Fibroblast of the aortic adventitia (primary cell): ENCODE measurements around the gene CEBPG. TPM values are rescaled to one million over a fixed set of nuclear protein-coding genes. Genes with fewer than 3 reads are reported as not detected.

Experiments used
- DNase-seq: peaks from one replicate; pipeline ENCODE4 v3.0.0-alpha.2; 2010; ENCODE audit warnings: low read depth
- H3K4me3 ChIP-seq: 2 replicates; pipeline ENCODE4 v1.5.1; 2011; ENCODE audit warnings: low read depth, mild to moderate bottlenecking, control low read depth, low read length, moderate library complexity
- CTCF ChIP-seq: IDR thresholded peaks from 2 replicates; pipeline ENCODE4 v1.5.1; 2011; ENCODE audit warnings: mild to moderate bottlenecking, low read length, control low read depth, inconsistent platforms; ENCODE audit not compliant: insufficient read depth
- total RNA-seq: library from RNA; depleted of rRNA; stranded (reverse); fragments of >200 nt; gene quantifications from 2 replicates; pipeline ENCODE4 v1.2.3, GENCODE V29; 2012; ENCODE audit warnings: low replicate concordance

Gene CEBPG
- total RNA-seq, 1 donor, result 32.8 TPM

GRCh38 chr19:33398361-33399060 is 25.0 kb downstream of the CEBPG start:
- no peak for DNase-seq
- H3K4me3 ChIP-seq, result no peak overlapping the region
- TF ChIP-seq CTCF, result no peak

GRCh38 chr19:33399081-33399744 is 25.7 kb downstream of the CEBPG start:
- DNase-seq, result no peak
- no peak overlapping the region for H3K4me3 ChIP-seq
- TF ChIP-seq CTCF, result no peak

- TF ChIP-seq CTCF, result no peak
- no peak overlapping the region for H3K4me3 ChIP-seq
- DNase-seq, result no peak
These were observed 26.5 kb downstream of the CEBPG start for GRCh38 chr19:33399745-33400681.

GRCh38 chr19:33400856-33401682 is 27.6 kb downstream of the CEBPG start:
- H3K4me3 ChIP-seq, result no peak overlapping the region
- DNase-seq, result no peak
- no peak for TF ChIP-seq CTCF

GRCh38 chr19:33401683-33402420 is 28.3 kb downstream of the CEBPG start:
- no peak overlapping the region for H3K4me3 ChIP-seq
- no peak for TF ChIP-seq CTCF
- DNase-seq, result no peak
